Osteoblast (primary cell): ENCODE measurements around the gene USP17L28. TPM values are rescaled to one million over a fixed set of nuclear protein-coding genes. Genes with fewer than 3 reads are reported as not detected.
"Not testable (repeated sequence)": the region's sequence is repeated elsewhere in the genome, so short reads cannot be mapped to it uniquely, and the experiment has no call there.

Experiments
- DNase-seq: peaks from one replicate; pipeline ENCODE4 v3.0.0; 2011; ENCODE audit warnings: low spot score, mixed read lengths; ENCODE audit not compliant: insufficient read length; ENCODE audit errors: missing footprints
- H2AFZ ChIP-seq: 2 replicates; pipeline ENCODE4 v1.6.0; 2011; ENCODE audit warnings: mild to moderate bottlenecking, low read length
- H3K27ac ChIP-seq: 2 replicates; pipeline ENCODE4 v1.5.1; 2011; ENCODE audit warnings: mild to moderate bottlenecking, low read depth, low read length, moderate library complexity
- H3K27me3 ChIP-seq: 2 replicates; pipeline ENCODE4 v1.6.0; 2012; ENCODE audit warnings: mild to moderate bottlenecking, control low read depth, inconsistent platforms, low read length, moderate library complexity; ENCODE audit not compliant: insufficient read depth
- H3K36me3 ChIP-seq: 2 replicates; pipeline ENCODE4 v1.5.1; 2011; ENCODE audit warnings: mild to moderate bottlenecking, low read length, control low read depth, moderate library complexity; ENCODE audit not compliant: insufficient read depth
- H3K4me1 ChIP-seq: 2 replicates; pipeline ENCODE4 v1.5.1; 2011; ENCODE audit warnings: mild to moderate bottlenecking, low read length, control low read depth, moderate library complexity; ENCODE audit not compliant: insufficient read depth
- H3K4me2 ChIP-seq: 2 replicates; pipeline ENCODE4 v1.6.0; 2011; ENCODE audit warnings: mild to moderate bottlenecking, low read length; ENCODE audit not compliant: insufficient read depth
- H3K4me3 ChIP-seq: fragments of 200-600 bp; sonication (generic); 3 replicates; pipeline ENCODE4 v1.5.1; 2012; ENCODE audit warnings: mild to moderate bottlenecking, low read length, inconsistent platforms; ENCODE audit not compliant: insufficient read depth
- H3K79me2 ChIP-seq: 2 replicates; pipeline ENCODE4 v1.6.0; 2012; ENCODE audit warnings: mild to moderate bottlenecking, low read length, control low read depth, inconsistent platforms; ENCODE audit not compliant: insufficient read depth
- H3K9me3 ChIP-seq: 2 replicates; pipeline ENCODE4 v1.5.1; 2011; ENCODE audit warnings: low read depth, low read length, control low read depth
- H4K20me1 ChIP-seq: 2 replicates; pipeline ENCODE4 v1.6.0; 2012; ENCODE audit warnings: mild to moderate bottlenecking, low read length, control low read depth; ENCODE audit not compliant: insufficient read depth
- total RNA-seq: library from RNA; depleted of rRNA; stranded (reverse); fragments of >200 nt; gene quantifications from 2 replicates; pipeline ENCODE4 v1.2.3, GENCODE V29; 2012

Gene USP17L28
- not detected in 2 replicates for total RNA-seq

DNA sequence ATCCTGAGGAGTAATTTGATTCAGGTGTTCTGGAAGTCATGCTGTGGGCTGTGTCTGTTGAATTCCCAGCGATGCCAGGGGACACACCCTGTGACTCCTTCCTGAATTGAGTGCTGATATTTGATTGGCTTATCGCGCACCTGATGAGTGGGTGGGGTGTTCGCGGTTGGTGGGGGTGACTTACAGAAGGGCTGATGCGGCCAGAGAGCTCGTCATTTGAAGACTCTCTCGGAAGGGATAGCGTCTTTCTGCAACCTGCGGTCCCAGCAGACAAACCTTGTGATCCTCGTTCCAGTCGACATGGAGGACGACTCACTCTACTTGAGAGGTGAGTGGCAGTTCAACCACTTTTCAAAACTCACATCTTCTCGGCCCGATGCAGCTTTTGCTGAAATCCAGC, at the start of gene USP17L28:
TSS of gene USP17L28 (plus strand) at position 301 of the 400 bp plus-strand sequence. CDS start at position 301, 0 bp downstream.
- not testable (repeated sequence) for H2AFZ ChIP-seq, H3K4me3 ChIP-seq, DNase-seq, H4K20me1 ChIP-seq, H3K36me3 ChIP-seq, H3K79me2 ChIP-seq, H3K27ac ChIP-seq, H3K4me1 ChIP-seq, H3K9me3 ChIP-seq, H3K27me3 ChIP-seq, H3K4me2 ChIP-seq

DNA sequence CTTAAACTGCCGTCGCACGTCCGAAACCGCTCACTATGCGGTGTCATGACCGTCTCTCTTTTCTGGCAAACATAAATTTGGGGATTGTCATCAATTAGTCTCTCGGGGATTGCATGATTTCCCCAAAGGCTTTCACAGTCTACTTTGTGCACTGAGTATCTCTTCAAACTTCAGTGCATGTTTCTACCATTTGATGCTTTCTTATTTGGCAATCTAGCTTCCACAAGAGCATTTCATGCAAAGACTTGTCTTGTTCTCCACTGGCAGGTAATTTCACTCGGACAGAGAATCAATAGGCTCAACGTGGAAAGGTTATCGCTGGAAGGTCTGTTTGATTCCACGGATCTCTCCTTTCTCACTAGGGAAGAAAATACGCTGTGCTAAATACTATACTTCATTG, 24.5 kb upstream of the USP17L28 start:
- H4K20me1 ChIP-seq, DNase-seq, H3K9me3 ChIP-seq, H3K36me3 ChIP-seq, H3K4me2 ChIP-seq, H3K79me2 ChIP-seq, H3K4me1 ChIP-seq, H2AFZ ChIP-seq, H3K4me3 ChIP-seq, H3K27ac ChIP-seq, H3K27me3 ChIP-seq: not testable (repeated sequence)

- not testable (repeated sequence) for H4K20me1 ChIP-seq, H2AFZ ChIP-seq, H3K36me3 ChIP-seq, H3K9me3 ChIP-seq, DNase-seq, H3K27ac ChIP-seq, H3K4me1 ChIP-seq, H3K4me3 ChIP-seq, H3K27me3 ChIP-seq, H3K4me2 ChIP-seq, H3K79me2 ChIP-seq
Measured at GRCh38 chr4:9324865-9325264, 23.8 kb upstream of the USP17L28 start, which contains the start of gene USP17L24. USP17L24 (plus strand) TSS chr4:9325165; CDS start chr4:9325165, 0 bp downstream.

GRCh38 chr4:9329611-9330010, 19.1 kb upstream of the USP17L28 start, which contains the start of gene USP17L25:
USP17L25 (plus strand) TSS chr4:9329911; CDS start chr4:9329911, 0 bp downstream.
- H3K79me2 ChIP-seq, H2AFZ ChIP-seq, H3K4me1 ChIP-seq, H3K4me3 ChIP-seq, DNase-seq, H3K27me3 ChIP-seq, H3K9me3 ChIP-seq, H3K36me3 ChIP-seq, H3K27ac ChIP-seq, H3K4me2 ChIP-seq, H4K20me1 ChIP-seq: not testable (repeated sequence)

DNA sequence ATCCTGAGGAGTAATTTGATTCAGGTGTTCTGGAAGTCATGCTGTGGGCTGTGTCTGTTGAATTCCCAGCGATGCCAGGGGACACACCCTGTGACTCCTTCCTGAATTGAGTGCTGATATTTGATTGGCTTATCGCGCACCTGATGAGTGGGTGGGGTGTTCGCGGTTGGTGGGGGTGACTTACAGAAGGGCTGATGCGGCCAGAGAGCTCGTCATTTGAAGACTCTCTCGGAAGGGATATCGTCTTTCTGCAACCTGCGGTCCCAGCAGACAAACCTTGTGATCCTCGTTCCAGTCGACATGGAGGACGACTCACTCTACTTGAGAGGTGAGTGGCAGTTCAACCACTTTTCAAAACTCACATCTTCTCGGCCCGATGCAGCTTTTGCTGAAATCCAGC, 14.3 kb upstream of the USP17L28 start, which contains the start of gene USP17L26:
TSS of gene USP17L26 (plus strand) at position 301 of the 400 bp plus-strand sequence. CDS start at position 301, 0 bp downstream.
- not testable (repeated sequence) for H3K27ac ChIP-seq, DNase-seq, H3K4me1 ChIP-seq, H3K79me2 ChIP-seq, H3K9me3 ChIP-seq, H3K36me3 ChIP-seq, H4K20me1 ChIP-seq, H3K27me3 ChIP-seq, H3K4me3 ChIP-seq, H2AFZ ChIP-seq, H3K4me2 ChIP-seq

DNA sequence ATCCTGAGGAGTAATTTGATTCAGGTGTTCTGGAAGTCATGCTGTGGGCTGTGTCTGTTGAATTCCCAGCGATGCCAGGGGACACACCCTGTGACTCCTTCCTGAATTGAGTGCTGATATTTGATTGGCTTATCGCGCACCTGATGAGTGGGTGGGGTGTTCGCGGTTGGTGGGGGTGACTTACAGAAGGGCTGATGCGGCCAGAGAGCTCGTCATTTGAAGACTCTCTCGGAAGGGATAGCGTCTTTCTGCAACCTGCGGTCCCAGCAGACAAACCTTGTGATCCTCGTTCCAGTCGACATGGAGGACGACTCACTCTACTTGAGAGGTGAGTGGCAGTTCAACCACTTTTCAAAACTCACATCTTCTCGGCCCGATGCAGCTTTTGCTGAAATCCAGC, 9.6 kb upstream of the USP17L28 start, which contains the start of gene USP17L5:
TSS of gene USP17L5 (plus strand) at position 301 of the 400 bp plus-strand sequence. CDS start at position 301, 0 bp downstream.
- not testable (repeated sequence) for H3K27ac ChIP-seq, H3K4me3 ChIP-seq, H3K4me1 ChIP-seq, H4K20me1 ChIP-seq, H3K79me2 ChIP-seq, H2AFZ ChIP-seq, H3K9me3 ChIP-seq, H3K36me3 ChIP-seq, H3K27me3 ChIP-seq, DNase-seq, H3K4me2 ChIP-seq

DNA sequence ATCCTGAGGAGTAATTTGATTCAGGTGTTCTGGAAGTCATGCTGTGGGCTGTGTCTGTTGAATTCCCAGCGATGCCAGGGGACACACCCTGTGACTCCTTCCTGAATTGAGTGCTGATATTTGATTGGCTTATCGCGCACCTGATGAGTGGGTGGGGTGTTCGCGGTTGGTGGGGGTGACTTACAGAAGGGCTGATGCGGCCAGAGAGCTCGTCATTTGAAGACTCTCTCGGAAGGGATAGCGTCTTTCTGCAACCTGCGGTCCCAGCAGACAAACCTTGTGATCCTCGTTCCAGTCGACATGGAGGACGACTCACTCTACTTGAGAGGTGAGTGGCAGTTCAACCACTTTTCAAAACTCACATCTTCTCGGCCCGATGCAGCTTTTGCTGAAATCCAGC, 4.8 kb upstream of the USP17L28 start, which contains the start of gene USP17L27:
TSS of gene USP17L27 (plus strand) at position 301 of the 400 bp plus-strand sequence. CDS start at position 301, 0 bp downstream.
- H3K27ac ChIP-seq, H3K27me3 ChIP-seq, H3K4me3 ChIP-seq, H3K36me3 ChIP-seq, DNase-seq, H4K20me1 ChIP-seq, H3K9me3 ChIP-seq, H2AFZ ChIP-seq, H3K4me2 ChIP-seq, H3K4me1 ChIP-seq, H3K79me2 ChIP-seq: not testable (repeated sequence)

- not testable (repeated sequence) for DNase-seq, H3K4me3 ChIP-seq
Measured at GRCh38 chr4:9350866-9351265, 2.2 kb downstream of the USP17L28 start.

DNA sequence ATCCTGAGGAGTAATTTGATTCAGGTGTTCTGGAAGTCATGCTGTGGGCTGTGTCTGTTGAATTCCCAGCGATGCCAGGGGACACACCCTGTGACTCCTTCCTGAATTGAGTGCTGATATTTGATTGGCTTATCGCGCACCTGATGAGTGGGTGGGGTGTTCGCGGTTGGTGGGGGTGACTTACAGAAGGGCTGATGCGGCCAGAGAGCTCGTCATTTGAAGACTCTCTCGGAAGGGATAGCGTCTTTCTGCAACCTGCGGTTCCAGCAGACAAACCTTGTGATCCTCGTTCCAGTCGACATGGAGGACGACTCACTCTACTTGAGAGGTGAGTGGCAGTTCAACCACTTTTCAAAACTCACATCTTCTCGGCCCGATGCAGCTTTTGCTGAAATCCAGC, 4.6 kb downstream of the USP17L28 start, which contains the start of gene USP17L29:
TSS of gene USP17L29 (plus strand) at position 301 of the 400 bp plus-strand sequence. CDS start at position 301, 0 bp downstream.
- not testable (repeated sequence) for H3K4me1 ChIP-seq, H3K27me3 ChIP-seq, DNase-seq, H3K9me3 ChIP-seq, H3K4me2 ChIP-seq, H3K79me2 ChIP-seq, H2AFZ ChIP-seq, H3K27ac ChIP-seq, H3K4me3 ChIP-seq, H3K36me3 ChIP-seq, H4K20me1 ChIP-seq

More at GRCh38 chr4:9350866-9351265, 2.2 kb downstream of the USP17L28 start:
- H3K27ac ChIP-seq, H2AFZ ChIP-seq, H3K4me2 ChIP-seq, H3K4me1 ChIP-seq, H3K27me3 ChIP-seq, H4K20me1 ChIP-seq, H3K36me3 ChIP-seq, H3K79me2 ChIP-seq, H3K9me3 ChIP-seq: not testable (repeated sequence)
